Common myeloid progenitor, CD34-positive (primary cell): ENCODE data around the gene ETV6.

ENCODE experiments used
- CTCF ChIA-PET: fragments of 350-600 bp; sonication (Branson Sonifier 250); formaldehyde crosslinking; loops from one replicate; lab custom pipeline; 2021; ENCODE audit warnings: antibody characterized with exemption; lab: Charles Lee
- POLR2A ChIA-PET: fragments of 350-600 bp; sonication (Branson Sonifier 250); formaldehyde crosslinking; loops from one replicate; lab custom pipeline; 2021; ENCODE audit warnings: antibody characterized with exemption; lab: Charles Lee
- DNase-seq, 3 donors: peaks; one replicate each; pipeline versions ENCODE4 v3.0.0 to v3.0.0-alpha.2; 2013
- H3K27ac ChIP-seq, 2 experiments: 1 replicate in 1 of 2; 2 replicates in 1 of 2; pipeline ENCODE4 v1.7.0; 2013; ENCODE audit warnings: inconsistent platforms in 2 of 2, low read length in 2 of 2, mild to moderate bottlenecking in 2 of 2, low read depth in 1 of 2, moderate library complexity in 1 of 2; ENCODE audit not compliant: severe bottlenecking in 2 of 2, insufficient read depth in 1 of 2, poor library complexity in 1 of 2
- H3K27me3 ChIP-seq, 5 experiments: replicated peaks in 2 of 5; 1 replicate in 3 of 5; 2 replicates in 2 of 5; pipeline versions ENCODE4 v1.6.1 to v1.7.0; 2013; ENCODE audit warnings: low read length in 4 of 5, mild to moderate bottlenecking in 2 of 5, moderate library complexity in 2 of 5, inconsistent platforms in 1 of 5; ENCODE audit not compliant: insufficient read depth in 5 of 5, control insufficient read depth in 4 of 5
- H3K36me3 ChIP-seq, 4 experiments: 1 replicate in 2 of 4; 2 replicates in 2 of 4; pipeline versions ENCODE4 v1.6.1 to v1.7.0; 2013; ENCODE audit warnings: low read length in 3 of 4, control low read depth in 1 of 4, mild to moderate bottlenecking in 1 of 4; ENCODE audit not compliant: control insufficient read depth in 4 of 4, insufficient read depth in 4 of 4
- H3K4me1 ChIP-seq, 4 experiments: 1 replicate in 3 of 4; 2 replicates in 1 of 4; pipeline versions ENCODE4 v1.6.1 to v1.7.1; 2013; ENCODE audit warnings: low read length in 3 of 4, mild to moderate bottlenecking in 3 of 4, control low read depth in 1 of 4, inconsistent platforms in 1 of 4, moderate library complexity in 1 of 4; ENCODE audit not compliant: control insufficient read depth in 4 of 4, insufficient read depth in 4 of 4; ENCODE audit errors: control extremely low read depth in 1 of 4
- H3K4me3 ChIP-seq, 7 experiments: 1 replicate in 4 of 7; 2 replicates in 3 of 7; pipeline versions ENCODE4 v1.5.1 to v1.7.0; 2013; ENCODE audit warnings: mild to moderate bottlenecking in 7 of 7, low read length in 6 of 7, moderate library complexity in 6 of 7, inconsistent platforms in 2 of 7, low read depth in 2 of 7, control low read depth in 1 of 7; ENCODE audit not compliant: insufficient read depth in 4 of 7, control insufficient read depth in 1 of 7; ENCODE audit errors: extremely low read depth in 1 of 7
- H3K9me3 ChIP-seq, 5 experiments: 1 replicate in 4 of 5; 2 replicates in 1 of 5; pipeline versions ENCODE4 v1.6.1 to v1.7.1; 2013; ENCODE audit warnings: low read length in 4 of 5, mild to moderate bottlenecking in 2 of 5, inconsistent platforms in 1 of 5, low read depth in 1 of 5, moderate library complexity in 1 of 5; ENCODE audit not compliant: control insufficient read depth in 4 of 5, insufficient read depth in 2 of 5; ENCODE audit errors: control extremely low read depth in 1 of 5
- WGBS: methylation state at CpG from one replicate; pipeline ENCODE4 v1.1.5; 2013; ENCODE audit not compliant: insufficient coverage; 5-methylcytosine and 5-hydroxymethylcytosine counted together

ETV6 gene

GRCh38 chr12:11824069-11824468 lies 174.6 kb downstream of the ETV6 start:
- POLR2A ChIA-PET, result no interaction called here
- H3K9me3 ChIP-seq, result no peaks in the 10 kb centered on the region
- H3K36me3 ChIP-seq, result peaks cover 17 to 88% (median 54%) of the 10 kb centered on the region in 4 experiments
- H3K4me3 ChIP-seq, result no peak overlapping the region
- H3K27me3 ChIP-seq, result no peaks in the 10 kb centered on the region
- 100% methylated on average over 7 of the region's 7 CpGs for WGBS
- H3K4me1 ChIP-seq, result peaks cover 6 to 73% (median 41%) of the 10 kb centered on the region in 4 experiments
- peak overlapping the region; percentile 44 to 87 for H3K27ac ChIP-seq
- no peak for DNase-seq
- CTCF ChIA-PET, result interaction anchor here (1.3 to 1.9 kb wide), 2 partner anchors 9 to 13 kb away, joined by 3 to 8 read pairs; no protein-coding TSS in a partner anchor

- ChIA-PET CTCF (interaction anchor here (1.1 to 1.9 kb wide), 3 partner anchors 8 to 80 kb away, joined by 3 to 8 read pairs (median 3); no protein-coding TSS in a partner anchor), POLR2A (no interaction called here)
- H3K4me3 ChIP-seq, result no peak overlapping the region
- H3K9me3 ChIP-seq, result no peaks in the 10 kb centered on the region
- WGBS, result 89% methylated on average over 1 of the region's 3 CpGs
- no peak for DNase-seq
- H3K4me1 ChIP-seq, result peaks cover 6 to 78% (median 42%) of the 10 kb centered on the region in 4 experiments
- H3K36me3 ChIP-seq, result peaks cover 21 to 89% (median 55%) of the 10 kb centered on the region in 4 experiments
- peak overlapping the region in 1 of 2 experiments; percentile 74 for H3K27ac ChIP-seq
- no peaks in the 10 kb centered on the region for H3K27me3 ChIP-seq
These were observed 175.3 kb downstream of the ETV6 start for GRCh38 chr12:11824736-11825135.

GRCh38 chr12:11825278-11825677 lies 175.8 kb downstream of the ETV6 start:
- peaks cover 11 to 83% (median 47%) of the 10 kb centered on the region in 4 experiments for H3K4me1 ChIP-seq
- 82% methylated on average over 6 of the region's 7 CpGs for WGBS

GRCh38 chr12:11826574-11826973 lies 177.1 kb downstream of the ETV6 start:
- H3K36me3 ChIP-seq, result peaks cover 25 to 87% (median 58%) of the 10 kb centered on the region in 4 experiments
- ChIA-PET POLR2A (interaction anchor here (0.7 kb wide), 1 partner anchor 132 kb away, joined by 5 read pairs; no protein-coding TSS in a partner anchor), CTCF (interaction anchor here (0.6 kb wide), 1 partner anchor 11 kb away, joined by 3 read pairs; no protein-coding TSS in a partner anchor)
- H3K9me3 ChIP-seq, result no peaks in the 10 kb centered on the region
- H3K4me1 ChIP-seq, result peaks cover 12 to 79% (median 48%) of the 10 kb centered on the region in 4 experiments
- no peak for DNase-seq
- no peak overlapping the region for H3K4me3 ChIP-seq
- no peaks in the 10 kb centered on the region for H3K27me3 ChIP-seq
- WGBS, result 63% methylated on average over 2 of the region's 3 CpGs
- peak overlapping the region in 1 of 2 experiments; percentile 74 for H3K27ac ChIP-seq

More at GRCh38 chr12:11825278-11825677, 175.8 kb downstream of the ETV6 start:
- Histone ChIP-seq H3K4me3 (no peak overlapping the region), H3K27me3 (no peaks in the 10 kb centered on the region), H3K9me3 (no peaks in the 10 kb centered on the region), H3K36me3 (peaks cover 18 to 89% (median 57%) of the 10 kb centered on the region in 4 experiments), H3K27ac (peak overlapping the region in 1 of 2 experiments; percentile 74)
- CTCF ChIA-PET, result interaction anchor here (0.7 to 1.9 kb wide), 4 partner anchors 8 to 81 kb away, joined by 3 to 8 read pairs (median 3); no protein-coding TSS in a partner anchor
- no peak for DNase-seq
- POLR2A ChIA-PET, result interaction anchor here (0.5 kb wide), 1 partner anchor 142 kb away, joined by 3 read pairs; no protein-coding TSS in a partner anchor

DNA sequence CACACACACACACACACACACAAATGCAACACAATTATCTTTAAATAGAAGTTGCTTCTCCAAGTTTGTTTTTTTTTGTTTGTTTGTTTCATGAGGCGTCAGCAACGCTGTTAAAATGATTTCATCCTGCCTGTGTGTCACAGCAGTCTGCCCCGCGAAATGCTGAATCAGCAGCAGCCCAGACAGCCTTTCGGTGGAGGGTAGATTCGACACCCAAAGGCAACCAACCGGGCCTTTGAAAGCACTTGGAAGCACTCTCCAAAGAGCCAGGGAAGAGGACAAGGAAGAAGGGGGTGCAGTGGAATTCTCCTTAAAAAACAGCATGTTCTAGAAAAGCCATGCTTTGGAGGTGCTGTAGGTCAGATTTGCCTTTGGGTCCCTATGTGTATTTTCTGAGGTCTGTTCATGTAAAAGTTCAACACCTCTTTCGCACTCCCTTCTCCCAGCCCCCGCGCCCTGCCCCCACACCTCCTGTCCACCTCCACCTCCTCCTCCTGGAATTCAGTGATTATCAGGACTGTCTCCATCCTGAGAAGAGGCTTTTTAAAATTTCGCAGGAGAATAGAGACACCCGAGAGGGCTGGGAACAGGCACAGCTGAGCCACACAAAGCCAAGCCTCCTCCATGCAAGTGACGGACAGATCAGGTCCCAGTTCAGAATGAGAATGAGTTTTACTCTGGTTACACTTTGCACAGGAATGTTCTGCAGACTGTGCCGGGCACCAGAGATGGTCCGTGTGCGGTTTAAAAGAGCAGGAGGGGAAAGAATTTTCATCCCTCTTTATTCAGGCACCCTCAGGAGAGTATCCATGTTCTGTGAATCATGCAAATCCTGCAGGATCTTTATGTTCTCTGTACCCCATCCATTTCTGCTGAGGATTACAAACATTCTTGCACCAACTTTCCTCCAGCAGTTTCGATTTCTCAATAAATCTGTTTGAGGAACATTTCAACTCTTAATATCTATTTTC lies 177.9 kb downstream of the ETV6 start:
- peaks cover 25 to 84% (median 58%) of the 10 kb centered on the region in 4 experiments for H3K36me3 ChIP-seq
- no peak overlapping the region for H3K4me3 ChIP-seq
- H3K27me3 ChIP-seq, result no peaks in the 10 kb centered on the region
- DNase-seq, result peak in 2 of 3 donors; percentile 51 to 55
- 82% methylated on average over 17 of the region's 17 CpGs for WGBS
- peaks cover 12 to 76% (median 40%) of the 10 kb centered on the region in 4 experiments for H3K4me1 ChIP-seq
- H3K9me3 ChIP-seq, result no peaks in the 10 kb centered on the region
- ChIA-PET POLR2A (interaction anchor here (0.7 kb wide), 1 partner anchor 131 kb away, joined by 5 read pairs; no protein-coding TSS in a partner anchor), CTCF (no interaction called here)
- peak overlapping the region in 1 of 2 experiments; percentile 74 for H3K27ac ChIP-seq

- DNase-seq, result no peak
These were observed 180.3 kb downstream of the ETV6 start for GRCh38 chr12:11829764-11830194.

More at GRCh38 chr12:11829764-11830194, 180.3 kb downstream of the ETV6 start:
- Histone ChIP-seq H3K4me1 (peaks cover 21 to 76% (median 44%) of the 10 kb centered on the region in 4 experiments), H3K27me3 (no peaks in the 10 kb centered on the region), H3K27ac (peak overlapping the region in 1 of 2 experiments; percentile 43), H3K9me3 (no peaks in the 10 kb centered on the region), H3K4me3 (no peak overlapping the region), H3K36me3 (peaks cover 28 to 81% (median 57%) of the 10 kb centered on the region in 4 experiments)
- ChIA-PET POLR2A (no interaction called here), CTCF (interaction anchor here (0.6 to 2.5 kb wide), 6 partner anchors 9 to 184 kb away, joined by 3 to 11 read pairs (median 3); no protein-coding TSS in a partner anchor)
- 82% methylated on average over 3 of the region's 4 CpGs for WGBS
